BLaER1 (cell line): ENCODE data around the gene ARHGAP27.
"Not testable (repeated sequence)": the region's sequence is repeated elsewhere in the genome, so short reads cannot be mapped to it uniquely, and the experiment has no call there.

Experiments used
- H3K27ac ChIP-seq: shearing (Covaris generic); formaldehyde crosslinking; 2 replicates; pipeline ENCODE4 v1.8.1; 2022
- H3K27me3 ChIP-seq: shearing (Covaris generic); formaldehyde crosslinking; 2 replicates; pipeline ENCODE4 v1.8.1; 2022
- H3K36me3 ChIP-seq: shearing (Covaris generic); formaldehyde crosslinking; 2 replicates; pipeline ENCODE4 v1.8.1; 2022
- H3K4me1 ChIP-seq: shearing (Covaris generic); formaldehyde crosslinking; 2 replicates; pipeline ENCODE4 v1.8.1; 2022
- H3K4me2 ChIP-seq: shearing (Covaris generic); formaldehyde crosslinking; 2 replicates; pipeline ENCODE4 v1.8.1; 2022
- H3K4me3 ChIP-seq: shearing (Covaris generic); formaldehyde crosslinking; 2 replicates; pipeline ENCODE4 v1.8.1; 2022
- H3K9ac ChIP-seq: shearing (Covaris generic); formaldehyde crosslinking; 2 replicates; pipeline ENCODE4 v1.8.1; 2022
- H3K9me3 ChIP-seq: shearing (Covaris generic); formaldehyde crosslinking; 2 replicates; pipeline ENCODE4 v1.8.1; 2022
- H4K20me1 ChIP-seq: shearing (Covaris generic); formaldehyde crosslinking; 2 replicates; pipeline ENCODE4 v1.8.1; 2022
- Cebpa-rat ChIP-seq: shearing (Covaris generic); IDR thresholded peaks from 2 replicates; pipeline ENCODE4 v1.8.1; 2022

Gene ARHGAP27

DNA sequence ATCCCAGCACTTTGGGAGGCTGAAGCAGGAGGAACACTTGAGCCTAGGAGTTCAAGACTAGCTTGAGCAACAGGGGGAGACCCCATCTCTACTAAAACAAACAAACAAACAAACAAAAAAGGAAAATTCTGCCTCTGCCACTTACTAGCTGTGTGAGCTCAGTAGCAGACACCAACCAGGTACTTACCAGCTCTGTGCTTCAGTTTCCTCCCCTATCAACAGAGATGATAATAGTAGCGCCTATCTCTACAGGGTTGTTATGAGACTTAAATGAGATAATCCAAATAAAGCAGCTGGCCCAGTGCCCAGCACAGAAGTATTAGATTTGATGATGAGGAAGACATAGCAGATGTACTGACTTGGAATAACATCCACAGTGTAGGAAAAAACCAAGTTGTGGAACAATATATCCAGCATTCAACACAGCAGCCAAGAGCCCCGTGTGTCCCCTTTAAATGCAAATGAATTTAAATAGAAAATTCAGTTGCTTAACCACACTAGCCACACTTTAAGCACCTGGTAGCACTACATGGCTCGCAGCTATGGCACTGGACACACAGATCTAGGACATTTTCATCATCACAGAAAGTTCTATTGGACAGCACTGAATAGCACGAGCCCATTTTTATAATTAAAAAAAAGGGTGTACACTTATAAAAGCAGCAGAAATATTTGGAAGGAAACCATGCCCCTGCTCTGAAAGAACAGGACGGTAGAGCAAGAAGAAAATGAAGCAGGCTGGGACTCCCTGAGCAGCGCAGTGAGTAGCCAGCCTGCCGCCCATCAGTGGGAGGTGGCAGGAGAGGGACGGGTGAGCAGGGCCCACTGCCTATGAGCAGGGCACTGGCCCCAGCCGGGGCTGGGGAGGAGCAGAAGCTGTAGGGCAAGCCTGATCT is 19.9 kb upstream of the ARHGAP27 start:
- H3K36me3 ChIP-seq, H3K27me3 ChIP-seq, H3K9me3 ChIP-seq: not testable (repeated sequence)
- Histone ChIP-seq H3K27ac (peak overlapping the region; percentile 72), H3K4me1 (peaks cover 88% of the 10 kb centered on the region), H3K4me3 (peak overlapping the region; percentile 48), H3K9ac (peak overlapping the region; percentile 53; the same call in 1 of the 2 replicates), H4K20me1 (peaks cover 12% of the 10 kb centered on the region; the same call in 1 of the 2 replicates), H3K4me2 (peak overlapping the region; percentile 77)

DNA sequence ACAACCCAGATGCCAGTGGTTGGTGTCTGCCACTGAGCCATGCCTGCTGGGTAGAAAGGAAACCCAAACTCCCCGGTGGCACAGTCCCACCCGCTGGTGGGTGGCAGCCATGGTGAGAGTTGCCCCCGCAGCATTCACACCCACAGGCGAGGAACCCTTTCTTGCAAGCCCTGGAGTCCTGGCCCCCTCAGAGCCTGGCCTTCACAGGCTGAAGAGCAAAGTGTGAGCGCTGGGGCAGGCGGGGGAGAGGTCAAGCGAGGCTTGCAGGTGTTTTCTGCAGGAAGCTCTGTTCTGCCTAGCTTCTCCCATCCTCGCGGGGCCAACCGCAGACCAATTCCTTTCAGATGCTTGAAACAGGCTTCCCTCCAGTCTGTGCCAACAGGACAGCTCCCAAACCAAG is 19.0 kb upstream of the ARHGAP27 start:
- not testable (repeated sequence) for H3K36me3 ChIP-seq, H3K4me3 ChIP-seq, H3K27me3 ChIP-seq, H3K9ac ChIP-seq, H3K9me3 ChIP-seq
- Histone ChIP-seq H3K4me1 (peaks cover 88% of the 10 kb centered on the region), H3K27ac (peak overlapping the region; percentile 88), H4K20me1 (peaks cover 12% of the 10 kb centered on the region; the same call in 1 of the 2 replicates), H3K4me2 (peak overlapping the region; percentile 96)

- Histone ChIP-seq H3K4me2 (peak overlapping the region; percentile 96), H4K20me1 (peaks cover 12% of the 10 kb centered on the region; the same call in 1 of the 2 replicates), H3K4me3 (peak overlapping the region; percentile 47; the same call in 1 of the 2 replicates), H3K9me3 (no peaks in the 10 kb centered on the region), H3K36me3 (peaks cover 4% of the 10 kb centered on the region; the same call in 1 of the 2 replicates), H3K9ac (peak overlapping the region; percentile 68; the same call in 1 of the 2 replicates), H3K27me3 (no peaks in the 10 kb centered on the region), H3K27ac (peak overlapping the region; percentile 88), H3K4me1 (peaks cover 88% of the 10 kb centered on the region)
- no peak for TF ChIP-seq Cebpa-rat
Observed at GRCh38 chr17:45451131-45451530, 18.5 kb upstream of the ARHGAP27 start.

DNA sequence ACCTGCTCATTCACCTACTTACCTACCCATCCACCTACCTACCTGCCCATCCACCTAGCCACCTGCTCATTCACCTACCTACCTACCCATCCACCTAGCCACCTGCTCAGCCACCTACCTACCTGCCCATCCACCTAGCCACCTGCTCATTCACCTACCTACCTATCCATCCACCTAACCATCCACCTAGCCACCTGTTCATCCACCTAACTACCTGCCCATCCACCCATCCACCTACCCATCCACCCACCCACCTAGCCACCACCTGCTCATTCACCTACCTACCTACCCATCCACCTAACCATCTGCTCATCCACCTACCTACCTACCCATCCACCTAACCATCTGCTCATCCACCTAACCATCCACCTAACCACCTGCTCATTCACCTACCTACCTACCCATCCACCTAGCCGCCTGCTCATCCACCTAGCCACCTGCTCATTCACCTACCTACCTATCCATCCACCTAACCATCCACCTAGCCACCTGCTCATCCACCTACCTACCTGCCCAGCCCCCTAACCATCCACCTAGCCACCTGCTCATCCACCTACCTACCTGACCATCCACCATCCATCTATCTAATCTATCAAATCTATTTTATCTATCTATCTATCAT is 17.1 kb upstream of the ARHGAP27 start:
- Histone ChIP-seq H3K27ac (peak overlapping the region; percentile 41; the same call in 1 of the 2 replicates), H3K4me2 (peak overlapping the region; percentile 74), H4K20me1 (peaks cover 12% of the 10 kb centered on the region; the same call in 1 of the 2 replicates), H3K36me3 (peaks cover 11% of the 10 kb centered on the region), H3K4me1 (peaks cover 91% of the 10 kb centered on the region)
- H3K27me3 ChIP-seq, H3K9ac ChIP-seq, H3K4me3 ChIP-seq, H3K9me3 ChIP-seq: not testable (repeated sequence)

DNA sequence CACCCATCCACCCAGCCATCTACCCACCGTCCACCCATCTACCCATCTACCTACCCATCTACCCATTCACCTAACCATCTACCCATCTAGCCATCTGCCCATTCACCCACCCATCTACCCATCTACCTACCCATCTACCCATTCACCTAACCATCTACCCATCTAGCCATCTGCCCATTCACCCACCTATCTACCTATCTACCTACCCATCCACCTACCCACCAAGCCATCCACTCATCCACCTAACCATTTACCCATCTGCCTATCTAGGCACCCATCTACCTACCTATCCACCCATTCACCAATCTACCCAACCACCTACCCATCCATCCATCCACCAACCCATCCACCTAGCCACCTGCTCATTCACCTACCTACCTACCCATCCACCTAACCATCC is 16.6 kb upstream of the ARHGAP27 start:
- peaks cover 12% of the 10 kb centered on the region; the same call in 1 of the 2 replicates for H4K20me1 ChIP-seq

DNA sequence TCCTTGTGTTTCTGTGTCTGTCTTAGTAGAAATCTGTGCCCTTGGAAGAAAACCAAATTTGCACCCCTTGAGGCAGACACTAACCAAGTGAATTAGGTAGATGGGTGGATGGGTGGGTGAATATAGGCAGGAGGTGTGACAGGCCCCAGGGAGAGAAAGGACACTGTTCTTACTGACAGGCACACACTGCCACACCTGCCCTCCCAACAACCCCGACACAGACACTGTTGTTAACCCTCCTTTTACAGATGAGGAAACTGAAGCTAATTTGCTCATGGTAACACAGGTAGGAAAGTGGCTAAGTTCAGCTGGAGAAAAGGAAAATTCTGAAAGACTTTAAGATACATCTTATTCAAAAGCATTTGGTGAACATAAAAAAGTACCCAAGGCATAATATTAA is 15.8 kb upstream of the ARHGAP27 start:
- not testable (repeated sequence) for H3K36me3 ChIP-seq, H3K27me3 ChIP-seq, H3K9me3 ChIP-seq, H3K4me3 ChIP-seq, H3K9ac ChIP-seq
- H3K4me2 ChIP-seq: peak overlapping the region; percentile 66
- H4K20me1 ChIP-seq: peaks cover 12% of the 10 kb centered on the region; the same call in 1 of the 2 replicates
- peaks cover 91% of the 10 kb centered on the region for H3K4me1 ChIP-seq
- H3K27ac ChIP-seq: peak overlapping the region; percentile 46

More for the DNA sequence above, 16.6 kb upstream of the ARHGAP27 start:
- H3K4me1 ChIP-seq: peaks cover 91% of the 10 kb centered on the region
- not testable (repeated sequence) for H3K27ac ChIP-seq, H3K27me3 ChIP-seq, H3K9ac ChIP-seq, H3K36me3 ChIP-seq, H3K4me3 ChIP-seq, H3K9me3 ChIP-seq
- H3K4me2 ChIP-seq: peak overlapping the region; percentile 74

GRCh38 chr17:45448066-45448465 is 15.4 kb upstream of the ARHGAP27 start:
- not testable (repeated sequence) for H3K27me3 ChIP-seq, H3K9ac ChIP-seq, H3K36me3 ChIP-seq, H3K9me3 ChIP-seq, H3K4me3 ChIP-seq
- peaks cover 91% of the 10 kb centered on the region for H3K4me1 ChIP-seq
- peak overlapping the region; percentile 66 for H3K4me2 ChIP-seq
- H4K20me1 ChIP-seq: peaks cover 12% of the 10 kb centered on the region; the same call in 1 of the 2 replicates
- H3K27ac ChIP-seq: peak overlapping the region; percentile 46

- not testable (repeated sequence) for H3K9ac ChIP-seq, H4K20me1 ChIP-seq, H3K27me3 ChIP-seq, H3K36me3 ChIP-seq, H3K4me3 ChIP-seq, H3K9me3 ChIP-seq
- peaks cover 90% of the 10 kb centered on the region for H3K4me1 ChIP-seq
- H3K27ac ChIP-seq: peak overlapping the region; percentile 56
- peak overlapping the region; percentile 66 for H3K4me2 ChIP-seq
Observed at GRCh38 chr17:45447650-45448049, 15.0 kb upstream of the ARHGAP27 start.

DNA sequence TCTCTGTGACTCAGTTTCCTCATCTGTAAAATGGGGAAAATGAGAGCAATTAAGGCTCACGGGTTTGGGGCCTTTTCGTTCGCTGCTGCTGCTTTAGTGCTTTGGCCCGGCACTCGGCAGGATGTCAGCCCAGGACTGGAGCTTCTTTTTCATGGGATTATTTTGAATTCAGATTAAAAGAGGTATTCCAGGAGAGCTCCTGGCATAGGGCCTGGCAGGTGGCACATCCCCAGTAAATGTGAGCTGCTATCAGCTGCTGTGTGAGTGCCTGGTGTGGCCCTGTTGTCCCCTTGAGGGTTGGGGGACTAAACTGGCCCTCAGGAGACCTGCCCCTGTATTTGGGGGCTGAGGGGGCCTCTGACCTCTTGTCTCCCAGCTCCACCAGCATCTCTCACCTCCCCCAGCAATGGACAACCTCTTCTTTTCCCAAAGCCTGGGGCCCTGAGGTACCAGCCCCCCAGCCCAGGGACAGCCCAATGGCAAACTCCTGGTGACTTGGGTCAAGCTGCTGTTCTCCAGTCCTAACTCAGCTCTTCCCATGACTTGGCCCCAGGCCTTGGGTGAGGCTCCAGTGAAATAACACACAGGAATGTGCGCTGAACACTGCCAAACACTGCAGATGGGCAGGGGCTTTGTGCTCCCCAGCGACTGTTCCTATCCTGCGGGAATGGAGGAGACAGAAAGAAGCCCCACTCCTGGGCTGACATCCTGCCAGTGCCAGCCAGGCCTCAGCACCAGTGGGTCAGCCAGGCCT is 14.4 kb upstream of the ARHGAP27 start:
- H3K4me1 ChIP-seq: peaks cover 90% of the 10 kb centered on the region
- not testable (repeated sequence) for H3K9me3 ChIP-seq, H3K36me3 ChIP-seq, H4K20me1 ChIP-seq, H3K9ac ChIP-seq, H3K27me3 ChIP-seq, H3K4me3 ChIP-seq
- H3K4me2 ChIP-seq: peak overlapping the region; percentile 66
- H3K27ac ChIP-seq: peak overlapping the region; percentile 56

DNA sequence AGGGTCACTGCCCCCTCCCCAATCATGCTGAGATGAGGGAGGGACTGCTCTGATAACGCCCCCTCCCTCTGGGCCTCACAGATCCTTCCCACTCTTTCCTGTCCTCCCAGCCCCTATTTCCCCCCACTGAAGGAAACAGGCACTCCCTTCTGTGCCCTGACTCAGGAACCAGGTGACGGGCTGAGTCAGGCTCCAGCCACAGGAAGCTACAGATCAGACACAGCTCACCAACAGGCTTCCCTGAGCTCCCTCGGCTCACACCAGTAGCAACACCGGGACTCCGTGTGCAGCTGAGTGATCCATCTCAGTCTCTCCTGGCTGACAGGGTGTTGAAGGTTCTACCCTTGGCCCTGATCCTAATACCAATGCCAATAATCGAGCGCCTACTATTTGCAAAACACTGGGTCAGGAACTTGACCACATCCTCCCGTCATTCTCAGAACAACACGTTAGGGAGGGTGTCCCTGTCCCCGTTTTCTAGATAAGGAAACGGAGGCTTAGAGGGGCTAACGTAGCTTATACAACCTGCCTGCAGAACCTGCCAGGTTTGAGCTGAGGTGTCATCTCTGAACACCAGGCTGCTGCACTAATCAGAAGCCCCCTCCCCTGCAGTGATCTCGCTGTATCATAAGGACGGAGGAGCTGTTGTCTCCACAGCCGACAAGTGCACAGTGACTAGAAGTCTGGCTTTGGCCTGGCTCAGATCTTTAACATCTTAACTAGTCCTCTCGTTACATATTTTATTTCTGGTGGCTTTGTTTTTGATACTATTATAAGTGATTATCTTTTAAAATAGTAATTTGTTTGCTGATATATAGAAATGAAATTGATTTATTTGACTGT is 13.5 kb upstream of the ARHGAP27 start:
- H3K9ac ChIP-seq, H3K4me3 ChIP-seq, H4K20me1 ChIP-seq, H3K9me3 ChIP-seq, H3K27me3 ChIP-seq, H3K36me3 ChIP-seq: not testable (repeated sequence)
- Histone ChIP-seq H3K27ac (0 out of 2 replicates have a peak overlapping the region, but pooled peaks have one; percentile 18), H3K4me2 (peak overlapping the region; percentile 76), H3K4me1 (peaks cover 97% of the 10 kb centered on the region)

- H3K27me3 ChIP-seq: not testable (repeated sequence)
- H3K4me1 ChIP-seq: peaks cover 99% of the 10 kb centered on the region
- H3K4me2 ChIP-seq: peak overlapping the region; percentile 76
Observed at GRCh38 chr17:45444856-45445820, 12.5 kb upstream of the ARHGAP27 start.

GRCh38 chr17:45444301-45444700 is 11.6 kb upstream of the ARHGAP27 start:
- not testable (repeated sequence) for H3K27me3 ChIP-seq, H4K20me1 ChIP-seq, H3K9ac ChIP-seq, H3K9me3 ChIP-seq, H3K4me3 ChIP-seq
- H3K27ac ChIP-seq: peak overlapping the region; percentile 38; the same call in 1 of the 2 replicates
- peaks cover 14% of the 10 kb centered on the region; the same call in 1 of the 2 replicates for H3K36me3 ChIP-seq
- peak overlapping the region; percentile 61 for H3K4me2 ChIP-seq
- H3K4me1 ChIP-seq: peaks cover 99% of the 10 kb centered on the region

More at GRCh38 chr17:45444856-45445820, 12.5 kb upstream of the ARHGAP27 start:
- not testable (repeated sequence) for H3K36me3 ChIP-seq, H4K20me1 ChIP-seq, H3K4me3 ChIP-seq, H3K9me3 ChIP-seq, H3K27ac ChIP-seq, H3K9ac ChIP-seq
